GM18505 (cell line): ENCODE data around the gene FAM13A.
"Not testable (repeated sequence)": the region's sequence is repeated elsewhere in the genome, so short reads cannot be mapped to it uniquely, and the experiment has no call there.

Experiments used
- ATAC-seq: cut with Tn5 transposase; IDR thresholded peaks from one replicate; pipeline ENCODE4 v1.9.1; 2021; ENCODE audit not compliant: unreplicated experiment
- POLR2A ChIP-seq: IDR thresholded peaks from 4 replicates; pipeline ENCODE4 v1.6.1; 2011; ENCODE audit warnings: borderline replicate concordance; ENCODE audit not compliant: insufficient read depth, insufficient read length; ENCODE audit errors: extremely low read depth

Gene FAM13A

DNA sequence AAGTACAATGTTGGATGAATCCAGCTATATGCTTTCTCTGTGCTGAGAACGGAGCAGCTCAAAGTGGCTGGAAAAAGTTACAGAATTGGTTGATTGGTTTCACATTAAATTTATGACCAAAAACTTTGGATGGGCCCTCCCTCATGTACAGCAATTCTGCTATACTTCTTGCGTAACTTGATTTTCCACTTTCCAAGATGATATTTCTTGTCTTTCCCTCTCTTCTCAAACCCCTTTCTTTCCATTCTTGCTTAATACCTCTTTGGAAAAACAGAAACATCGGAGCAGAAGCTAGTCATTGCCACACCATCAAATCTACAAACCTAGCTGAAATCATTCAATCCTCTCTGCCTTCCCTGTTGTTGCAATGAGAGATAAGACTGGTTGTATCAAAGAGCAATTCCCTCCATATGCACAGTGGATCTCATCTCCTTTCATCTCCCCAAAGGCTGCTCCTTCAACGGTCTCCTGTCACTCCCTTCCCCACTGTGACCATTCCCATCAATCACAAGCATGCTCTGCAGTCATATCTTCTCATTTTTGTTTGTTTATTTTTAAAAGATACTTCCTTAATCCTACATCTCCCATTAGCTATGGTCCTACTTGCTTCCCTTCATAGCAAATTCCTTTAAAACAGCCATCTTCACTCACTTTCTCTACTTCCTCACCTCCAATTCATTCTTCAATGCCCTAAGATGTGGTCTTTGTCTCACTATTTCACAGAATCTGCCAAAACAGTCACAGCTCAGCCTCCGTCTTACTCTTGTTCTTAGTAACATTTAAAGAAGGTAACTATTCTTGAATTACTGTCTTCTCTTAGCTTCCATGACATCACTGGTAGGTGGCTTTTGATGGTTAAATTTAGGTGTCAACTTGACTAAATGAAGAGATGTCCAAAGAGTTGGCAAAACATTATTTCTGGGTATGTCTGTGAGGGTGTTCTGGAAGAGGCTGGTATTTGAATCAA lies 145.5 kb downstream of the FAM13A start:
- no peak for ATAC-seq
- TF ChIP-seq POLR2A: no peak

DNA sequence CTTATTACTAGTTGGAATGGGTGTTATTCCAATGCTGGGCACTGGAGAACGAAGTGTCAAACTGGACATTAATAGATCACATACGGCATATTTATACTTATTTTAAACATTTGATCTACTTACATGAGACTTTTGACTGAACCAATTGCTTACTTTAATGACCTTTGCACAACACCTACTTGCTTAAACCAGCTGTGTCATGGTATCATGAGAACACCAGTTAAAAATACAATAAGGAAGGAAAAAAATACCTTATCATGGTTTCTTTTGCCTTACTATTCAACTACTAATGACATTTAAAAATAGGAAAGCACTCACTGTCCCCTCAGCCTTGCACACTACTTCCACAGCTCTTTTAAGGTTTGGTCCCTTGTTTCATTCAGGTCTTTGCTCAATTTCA lies 146.9 kb downstream of the FAM13A start:
- no peak for ATAC-seq
- TF ChIP-seq POLR2A: no peak

DNA sequence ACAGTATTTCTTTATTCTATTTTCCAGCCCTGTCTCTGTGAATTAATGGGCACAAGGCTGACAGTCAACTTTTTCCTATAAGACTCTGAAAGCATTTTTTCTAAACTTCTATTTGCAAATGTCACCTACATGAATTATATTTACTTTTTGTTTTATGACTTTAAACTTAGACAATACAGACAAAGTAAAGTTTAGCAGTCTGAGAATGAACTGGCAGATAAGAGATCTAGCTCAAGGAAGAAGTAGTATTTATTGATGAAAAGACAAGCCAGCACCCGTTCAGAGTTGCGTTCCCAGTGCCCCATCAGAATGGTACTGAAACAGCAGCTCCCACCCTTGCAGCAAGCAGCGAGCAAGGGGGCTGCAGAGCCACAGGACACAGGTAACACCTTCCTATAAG lies 148.5 kb downstream of the FAM13A start:
- TF ChIP-seq POLR2A: no peak
- no peak for ATAC-seq

DNA sequence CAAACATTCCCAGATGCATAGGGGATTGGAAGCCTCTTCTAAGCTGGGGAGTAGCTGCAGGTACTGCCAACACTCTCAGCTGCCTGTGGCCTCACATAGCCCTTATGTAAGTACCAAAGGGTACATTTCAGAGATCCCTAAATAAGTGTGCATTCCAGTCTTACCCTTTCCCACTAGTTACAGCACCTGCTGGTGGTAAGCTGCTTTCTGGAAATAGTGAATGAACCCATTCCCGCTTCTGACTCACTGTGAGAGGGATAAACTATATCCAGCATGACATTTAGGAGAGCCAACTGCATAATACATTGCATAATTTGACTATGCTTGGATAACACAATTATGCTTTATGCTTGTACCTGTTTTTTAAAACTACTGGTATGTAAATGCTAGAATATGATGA lies 149.0 kb downstream of the FAM13A start:
- ATAC-seq: no peak
- no peak for TF ChIP-seq POLR2A

DNA sequence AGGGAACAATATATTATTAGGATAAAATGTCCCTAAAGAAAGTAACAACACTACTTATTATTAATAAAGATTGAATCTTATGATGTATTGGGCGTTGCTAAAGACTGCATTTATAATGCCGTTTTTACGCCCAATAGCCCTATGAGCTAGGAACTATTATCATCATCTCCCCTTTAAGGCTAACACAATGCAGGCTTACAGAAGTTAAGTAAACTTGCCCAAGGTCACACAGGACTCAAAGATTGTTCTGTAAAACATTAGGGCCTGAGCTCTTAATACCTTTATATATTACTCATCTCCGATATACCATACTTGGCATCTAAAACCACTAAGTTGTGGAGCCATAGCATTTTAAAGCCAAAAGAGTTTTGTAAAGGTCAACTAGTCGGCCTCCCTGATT lies 149.5 kb downstream of the FAM13A start:
- TF ChIP-seq POLR2A: no peak

DNA sequence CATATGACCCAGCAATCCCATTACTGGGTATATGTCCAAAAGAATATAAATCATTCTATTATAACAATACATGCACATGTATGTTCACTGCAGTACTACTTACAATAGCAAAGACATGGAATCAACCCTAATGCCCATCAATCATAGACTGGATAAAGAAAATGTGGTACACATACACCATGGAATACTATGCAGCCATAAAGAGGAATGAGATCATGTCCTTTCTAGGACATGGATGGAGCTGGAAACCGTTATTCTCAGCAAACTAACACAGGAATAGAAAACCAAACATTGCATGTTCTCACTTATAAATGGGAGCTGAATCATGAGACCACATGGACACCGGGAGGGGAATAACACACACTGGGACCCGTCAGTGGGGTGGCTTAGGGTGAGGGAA lies 152.7 kb downstream of the FAM13A start:
- ATAC-seq: not testable (repeated sequence)

More for the DNA sequence above, 149.5 kb downstream of the FAM13A start:
- ATAC-seq: no peak

DNA sequence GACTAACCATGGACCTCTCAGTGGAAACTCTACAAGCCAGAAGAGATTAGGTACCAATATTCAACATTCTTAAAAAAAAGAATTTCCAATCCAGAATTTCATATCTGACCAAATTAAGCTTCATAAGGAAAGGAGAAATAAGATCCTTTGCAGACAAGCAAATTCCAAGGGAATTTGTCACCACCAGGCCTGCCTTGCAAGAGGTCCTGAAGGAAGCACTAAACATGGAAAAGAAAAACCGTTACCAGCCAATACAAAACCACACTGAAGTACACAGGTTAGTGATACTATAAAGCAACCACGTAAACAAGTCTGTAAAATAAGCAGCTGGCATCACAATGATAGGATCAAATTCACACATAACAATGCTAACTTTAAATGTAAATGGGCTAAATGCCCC lies 156.6 kb downstream of the FAM13A start:
- TF ChIP-seq POLR2A: no peak
- no peak for ATAC-seq

DNA sequence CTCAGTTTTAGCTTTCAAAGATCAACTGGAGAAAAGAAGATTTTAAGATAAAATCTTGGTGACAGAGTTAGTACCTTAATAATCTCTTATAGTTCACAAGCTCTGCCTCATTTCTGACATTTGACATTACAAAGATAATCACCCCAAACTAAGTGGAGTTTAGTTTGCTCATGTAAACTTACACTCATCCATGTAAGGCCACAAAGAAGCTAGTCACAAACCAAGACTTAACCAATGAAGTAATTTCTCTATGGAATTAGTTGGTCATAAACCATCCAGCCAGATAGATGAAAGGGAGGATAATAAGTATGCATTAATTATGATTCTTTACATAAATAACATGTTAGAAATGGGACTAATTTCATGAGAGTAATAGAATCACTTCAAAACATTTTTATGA lies 159.2 kb downstream of the FAM13A start:
- TF ChIP-seq POLR2A: no peak
- no peak for ATAC-seq

DNA sequence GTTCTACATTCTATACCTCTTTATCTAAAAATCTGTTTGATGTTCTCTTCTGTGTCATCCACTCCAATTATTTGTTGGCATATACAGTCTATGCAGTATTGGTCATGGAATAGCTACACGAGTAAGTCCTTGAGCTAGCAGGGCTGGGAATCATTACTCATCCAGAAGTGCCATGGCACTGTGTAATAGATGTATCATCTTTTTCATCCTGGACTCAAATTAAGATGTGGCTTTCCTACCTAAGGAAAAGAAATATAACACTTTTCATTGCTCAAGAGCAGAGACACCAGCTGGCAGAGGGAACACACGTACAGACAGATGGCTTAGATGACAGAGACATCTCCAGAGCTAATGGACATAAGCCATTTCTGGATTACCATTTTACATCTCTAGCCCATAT lies 159.8 kb downstream of the FAM13A start:
- ATAC-seq: no peak
- no peak for TF ChIP-seq POLR2A

DNA sequence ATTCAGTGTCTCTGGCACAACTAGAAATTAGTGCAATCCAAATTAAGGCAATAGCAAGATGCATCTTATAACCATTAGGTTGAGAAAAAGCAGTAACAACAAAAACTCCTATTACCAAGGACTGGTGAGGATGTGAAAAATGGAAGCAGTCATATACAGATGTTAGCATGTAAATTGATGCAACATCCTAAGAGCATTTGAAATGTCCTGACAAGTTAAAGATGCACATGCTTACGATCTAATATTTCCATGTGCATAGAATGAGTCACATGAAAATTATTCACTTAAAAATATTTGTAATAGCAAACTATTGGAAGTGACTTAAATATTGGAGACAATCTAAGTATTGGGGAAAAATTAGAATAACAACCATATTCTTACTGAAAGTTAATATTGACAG lies 163.0 kb downstream of the FAM13A start:
- no peak for ATAC-seq
- TF ChIP-seq POLR2A: no peak

DNA sequence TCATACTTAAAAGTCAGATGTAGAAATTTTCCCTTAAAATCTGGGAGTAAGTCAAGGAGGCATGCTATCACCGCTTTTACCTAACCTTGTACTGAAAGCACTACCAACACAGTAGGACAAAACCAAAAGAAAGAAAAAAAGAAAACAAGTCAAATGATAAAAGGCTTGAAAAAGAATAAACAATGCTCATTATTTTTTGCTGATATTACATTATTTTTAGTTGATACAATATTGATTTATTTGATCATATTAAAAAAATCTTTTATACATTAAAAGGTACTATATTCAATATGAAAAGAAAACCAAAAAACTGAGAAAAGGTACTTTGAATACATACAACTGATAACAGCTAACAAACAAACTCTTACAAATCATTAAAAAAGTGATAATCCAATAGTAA lies 164.3 kb downstream of the FAM13A start:
- no peak for TF ChIP-seq POLR2A

DNA sequence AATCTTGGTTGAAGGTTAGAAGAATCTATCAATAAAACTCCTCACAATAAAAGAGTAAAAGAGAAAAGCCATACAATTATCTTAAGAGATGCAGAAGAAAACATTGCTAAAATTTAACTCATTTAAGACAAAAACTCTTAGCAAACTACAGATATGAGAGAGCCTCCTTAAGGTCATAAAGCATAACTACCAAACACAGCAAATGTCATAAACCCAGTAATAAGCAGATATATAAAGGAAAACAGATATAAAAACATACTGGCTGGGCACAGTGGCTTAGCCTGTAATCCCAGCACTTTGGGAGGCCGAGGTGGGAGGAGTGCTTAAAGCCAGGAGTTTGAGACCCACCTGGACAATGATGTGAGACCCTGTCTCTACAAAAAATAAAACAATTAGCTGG lies 165.3 kb downstream of the FAM13A start:
- TF ChIP-seq POLR2A: no peak
- no peak for ATAC-seq

More for the DNA sequence above, 164.3 kb downstream of the FAM13A start:
- ATAC-seq: no peak

DNA sequence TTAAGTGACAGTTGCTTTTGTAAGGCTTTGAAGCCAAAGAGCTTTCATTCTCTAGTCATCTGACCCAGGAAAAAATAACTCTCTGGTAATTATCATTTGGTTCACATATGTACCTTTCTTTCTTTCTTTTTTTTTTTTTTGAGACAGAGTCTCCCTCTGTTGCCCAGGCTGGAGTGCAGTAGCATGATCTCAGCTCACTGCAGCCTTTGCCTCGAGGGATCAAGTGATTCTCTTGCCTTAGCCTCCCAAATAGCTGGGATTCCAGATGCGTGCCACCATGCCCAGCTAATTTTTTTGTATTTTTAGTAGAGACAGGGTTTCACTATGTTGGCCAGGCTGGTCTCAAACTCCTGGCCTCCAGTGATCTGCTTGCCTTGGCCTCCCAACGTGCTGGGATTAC lies 169.6 kb downstream of the FAM13A start:
- not testable (repeated sequence) for ATAC-seq

DNA sequence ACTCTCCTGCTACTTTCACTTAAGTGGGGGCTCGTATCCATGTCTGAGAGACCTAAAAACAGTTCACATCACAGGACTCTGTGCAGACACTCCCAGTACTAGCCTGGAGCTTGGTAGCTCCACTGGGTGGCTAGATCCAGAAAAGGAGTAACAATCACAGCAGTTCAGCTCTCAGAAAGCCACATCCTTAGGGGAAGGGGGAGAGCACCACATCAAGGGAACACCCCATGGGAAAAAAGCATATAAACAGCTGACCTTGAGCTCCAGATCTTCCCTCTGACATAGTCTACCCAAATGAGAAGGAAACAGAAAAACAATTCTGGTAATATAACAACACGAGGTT lies 175.8 kb downstream of the FAM13A start:
- no peak for ATAC-seq
- no peak for TF ChIP-seq POLR2A
